Gastroesophageal sphincter (tissue), 3 donors: ENCODE measurements around the gene VIPR1.

ENCODE experiments used
- EP300 ChIP-seq: sonication (generic); formaldehyde crosslinking; IDR thresholded peaks from one replicate; pipeline ENCODE4 v1.6.1; 2017; ENCODE audit warnings: antibody characterized with exemption, mild to moderate bottlenecking
- POLR2A ChIP-seq, 2 donors: fragments of 450-650 bp; IDR thresholded peaks; one replicate each; pipeline ENCODE4 v1.6.1; 2017; ENCODE audit warnings: antibody characterized with exemption in 2 of 2, mild to moderate bottlenecking in 2 of 2, moderate library complexity in 1 of 2
- POLR2AphosphoS5 ChIP-seq: sonication (generic); formaldehyde crosslinking; IDR thresholded peaks from one replicate; pipeline ENCODE4 v1.6.1; 2017; ENCODE audit warnings: antibody characterized with exemption
- TF ChIP-seq, protein P1 (sequence below), 4 experiments: fragments of 200-600 bp in 2 of 4; fragments of 450-650 bp in 2 of 4; sonication (generic) in 1 of 4; IDR thresholded peaks; one replicate each; pipeline ENCODE4 v1.5.1; 2017 to 2019; ENCODE audit warnings: antibody characterized with exemption in 4 of 4, mild to moderate bottlenecking in 2 of 4, moderate library complexity in 2 of 4

DNA sequence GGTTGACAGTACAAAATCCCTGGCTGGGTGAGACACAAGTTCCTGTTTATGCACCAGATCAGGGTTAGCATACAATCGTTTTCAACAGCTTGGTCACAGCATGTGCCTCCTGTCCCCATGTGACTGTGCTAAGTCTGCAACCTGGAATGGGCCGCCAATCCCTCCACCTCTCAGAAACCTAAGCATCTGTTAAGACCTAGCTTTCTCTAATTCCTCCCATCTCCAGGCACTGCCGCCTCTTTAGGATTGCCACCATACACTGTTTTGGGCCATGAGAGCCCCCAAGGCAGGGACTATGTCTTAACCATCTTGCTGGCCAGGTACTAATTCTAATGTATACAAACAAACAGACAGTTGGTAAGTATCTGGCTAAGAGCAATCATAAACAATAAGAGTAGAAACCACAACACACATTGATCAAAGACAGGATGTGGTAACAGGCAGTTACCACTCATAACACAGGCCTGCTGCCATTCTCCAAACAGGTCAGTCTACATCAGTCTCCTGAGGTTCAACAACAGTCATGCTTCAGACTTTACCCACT, 53.7 kb downstream of the VIPR1 start:
- TF ChIP-seq, protein P1, sequence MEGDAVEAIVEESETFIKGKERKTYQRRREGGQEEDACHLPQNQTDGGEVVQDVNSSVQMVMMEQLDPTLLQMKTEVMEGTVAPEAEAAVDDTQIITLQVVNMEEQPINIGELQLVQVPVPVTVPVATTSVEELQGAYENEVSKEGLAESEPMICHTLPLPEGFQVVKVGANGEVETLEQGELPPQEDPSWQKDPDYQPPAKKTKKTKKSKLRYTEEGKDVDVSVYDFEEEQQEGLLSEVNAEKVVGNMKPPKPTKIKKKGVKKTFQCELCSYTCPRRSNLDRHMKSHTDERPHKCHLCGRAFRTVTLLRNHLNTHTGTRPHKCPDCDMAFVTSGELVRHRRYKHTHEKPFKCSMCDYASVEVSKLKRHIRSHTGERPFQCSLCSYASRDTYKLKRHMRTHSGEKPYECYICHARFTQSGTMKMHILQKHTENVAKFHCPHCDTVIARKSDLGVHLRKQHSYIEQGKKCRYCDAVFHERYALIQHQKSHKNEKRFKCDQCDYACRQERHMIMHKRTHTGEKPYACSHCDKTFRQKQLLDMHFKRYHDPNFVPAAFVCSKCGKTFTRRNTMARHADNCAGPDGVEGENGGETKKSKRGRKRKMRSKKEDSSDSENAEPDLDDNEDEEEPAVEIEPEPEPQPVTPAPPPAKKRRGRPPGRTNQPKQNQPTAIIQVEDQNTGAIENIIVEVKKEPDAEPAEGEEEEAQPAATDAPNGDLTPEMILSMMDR (IDR thresholded peaks at IDR 0.05), result no peak
- no peak for TF ChIP-seq POLR2A (IDR thresholded peaks at IDR 0.05)
- no peak for TF ChIP-seq POLR2AphosphoS5
- TF ChIP-seq EP300, result no peak
